Calu3 (cell line): ENCODE results near the gene GPR176. TPM values are rescaled to one million over a fixed set of nuclear protein-coding genes. Genes with fewer than 3 reads are reported as not detected.
A peak's percentile ranks its signal among the peaks of the same experiment; 100 is the strongest.

Experiments
- BruUV-seq: library from RNA; stranded (reverse); fragments of 400-500 nt; replicated peaks from 2 replicates; lab custom pipeline; 2021; lab: Mats Ljungman, UMichigan
- CTCF ChIA-PET: fragments of 300-600 bp; sonication (Branson Sonifier 250); formaldehyde crosslinking; loops from one replicate; lab custom pipeline; 2022; ENCODE audit warnings: antibody characterized with exemption; lab: Charles Lee
- DNase-seq: peaks from one replicate; pipeline ENCODE4 v3.0.0; 2022
- H3K27ac Mint-ChIP-seq: one replicate; pipeline ENCODE4 v1.8.0; 2022; ENCODE audit warnings: mixed read lengths; ENCODE audit not compliant: unreplicated experiment
- H3K27me3 Mint-ChIP-seq: one replicate; pipeline ENCODE4 v1.8.0; 2022; ENCODE audit warnings: mixed read lengths; ENCODE audit not compliant: unreplicated experiment
- H3K36me3 Mint-ChIP-seq: one replicate; pipeline ENCODE4 v1.8.0; 2022; ENCODE audit warnings: mild to moderate bottlenecking, moderate library complexity, mixed read lengths; ENCODE audit not compliant: insufficient read depth, unreplicated experiment
- H3K4me1 Mint-ChIP-seq: one replicate; pipeline ENCODE4 v1.8.0; 2022; ENCODE audit warnings: mild to moderate bottlenecking, low read depth, mixed read lengths; ENCODE audit not compliant: unreplicated experiment
- H3K4me3 Mint-ChIP-seq: one replicate; pipeline ENCODE4 v1.8.0; 2022; ENCODE audit warnings: mild to moderate bottlenecking, low read depth, moderate library complexity, mixed read lengths; ENCODE audit not compliant: unreplicated experiment
- H3K9me3 Mint-ChIP-seq: one replicate; pipeline ENCODE4 v1.8.0; 2022; ENCODE audit warnings: low read depth, mixed read lengths; ENCODE audit not compliant: unreplicated experiment
- CTCF ChIP-seq: fragments of 200-600 bp; IDR thresholded peaks from one replicate; pipeline ENCODE4 v1.8.0; 2022; ENCODE audit warnings: antibody characterized with exemption; ENCODE audit not compliant: unreplicated experiment
- intact Hi-C: fragments of 100-400 bp; cut with micrococcal nuclease; formaldehyde crosslinking; loops from one replicate; pipeline ENCODE4 v1.10.0; 2022; ENCODE audit not compliant: unreplicated experiment
- total RNA-seq: library from RNA; stranded (reverse); gene quantifications from 2 replicates; pipeline ENCODE4 v1.2.3, GENCODE V29; 2022

Gene GPR176
- total RNA-seq, 1 experiment from 2014 or later: 10.2 TPM

DNA sequence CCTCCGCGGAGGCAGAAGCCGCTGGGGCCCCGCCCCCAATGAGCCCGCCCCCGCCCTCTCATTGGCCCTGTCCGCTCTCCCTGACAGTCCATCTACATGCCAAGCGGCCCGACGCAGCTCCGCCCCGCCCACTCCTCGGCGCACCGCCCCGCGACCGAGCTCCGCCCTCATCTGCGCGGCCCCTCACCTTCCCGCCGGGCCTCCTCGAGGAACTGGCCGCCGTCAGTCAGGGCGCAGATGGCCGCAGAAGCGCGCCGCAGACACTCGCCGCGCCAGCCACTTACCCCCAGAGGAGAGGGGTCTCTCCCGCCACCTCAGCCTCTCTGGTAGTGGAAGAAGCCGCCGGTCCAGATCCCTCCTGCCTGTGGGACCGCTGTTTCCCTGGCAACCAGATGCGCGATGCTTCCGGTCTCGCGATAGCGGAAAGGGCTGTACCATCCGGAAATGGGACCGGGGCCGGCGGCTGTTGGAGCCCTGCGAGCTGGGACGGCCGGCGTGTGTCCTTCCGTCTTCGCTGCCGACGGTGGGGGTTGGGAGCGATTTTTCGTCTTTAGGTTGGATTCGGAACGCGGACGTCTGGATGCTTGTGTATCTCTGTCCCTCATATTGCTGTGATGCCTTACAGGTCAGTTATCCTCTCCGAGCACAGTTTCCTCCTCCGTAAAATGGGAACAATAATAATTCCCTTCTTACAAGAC lies 137.5 kb downstream of the GPR176 start, which contains the start of gene FSIP1:
FSIP1 (minus strand) TSS at position 401 of the 698 bp plus-strand sequence. CDS start 6,317 bp downstream, outside the sequence.
- no TSS peak for BruUV-seq
- peaks cover 11% of the 10 kb centered on the region for H3K4me1 Mint-ChIP-seq
- peak within 1 kb of the TSS; percentile 83 for H3K4me3 Mint-ChIP-seq
- H3K36me3 Mint-ChIP-seq: peaks cover 16% of the 10 kb centered on the region
- CTCF ChIA-PET: interaction anchor here (0.6 kb wide), 2 partner anchors 105 to 151 kb away, joined by 3 read pairs; no protein-coding TSS in a partner anchor
- intact Hi-C loops: loop anchor here (10.0 kb wide), 1 partner anchor 192 kb away; no protein-coding TSS in a partner anchor
- H3K9me3 Mint-ChIP-seq: no peaks in the 10 kb centered on the region
- TF ChIP-seq CTCF: no peak
- peak; percentile 91 for DNase-seq
- no peaks in the 10 kb centered on the region for H3K27me3 Mint-ChIP-seq
- peak within 1 kb of the TSS; percentile 24 for H3K27ac Mint-ChIP-seq

- no peaks in the 10 kb centered on the region for H3K27me3 Mint-ChIP-seq
- peaks cover 18% of the 10 kb centered on the region for H3K4me1 Mint-ChIP-seq
- CTCF ChIA-PET: no interaction called here
- no peak for TF ChIP-seq CTCF
- peaks cover 16% of the 10 kb centered on the region for H3K36me3 Mint-ChIP-seq
- no peaks in the 10 kb centered on the region for H3K9me3 Mint-ChIP-seq
- no TSS peak for BruUV-seq
- H3K27ac Mint-ChIP-seq: no peak overlapping the region
- intact Hi-C loops: loop anchor here (10.0 kb wide), 1 partner anchor 193 kb away; no protein-coding TSS in a partner anchor
- H3K4me3 Mint-ChIP-seq: peak overlapping the region; percentile 83
- no peak for DNase-seq
Measured at GRCh38 chr15:39781967-39782302, 138.1 kb downstream of the GPR176 start.

DNA sequence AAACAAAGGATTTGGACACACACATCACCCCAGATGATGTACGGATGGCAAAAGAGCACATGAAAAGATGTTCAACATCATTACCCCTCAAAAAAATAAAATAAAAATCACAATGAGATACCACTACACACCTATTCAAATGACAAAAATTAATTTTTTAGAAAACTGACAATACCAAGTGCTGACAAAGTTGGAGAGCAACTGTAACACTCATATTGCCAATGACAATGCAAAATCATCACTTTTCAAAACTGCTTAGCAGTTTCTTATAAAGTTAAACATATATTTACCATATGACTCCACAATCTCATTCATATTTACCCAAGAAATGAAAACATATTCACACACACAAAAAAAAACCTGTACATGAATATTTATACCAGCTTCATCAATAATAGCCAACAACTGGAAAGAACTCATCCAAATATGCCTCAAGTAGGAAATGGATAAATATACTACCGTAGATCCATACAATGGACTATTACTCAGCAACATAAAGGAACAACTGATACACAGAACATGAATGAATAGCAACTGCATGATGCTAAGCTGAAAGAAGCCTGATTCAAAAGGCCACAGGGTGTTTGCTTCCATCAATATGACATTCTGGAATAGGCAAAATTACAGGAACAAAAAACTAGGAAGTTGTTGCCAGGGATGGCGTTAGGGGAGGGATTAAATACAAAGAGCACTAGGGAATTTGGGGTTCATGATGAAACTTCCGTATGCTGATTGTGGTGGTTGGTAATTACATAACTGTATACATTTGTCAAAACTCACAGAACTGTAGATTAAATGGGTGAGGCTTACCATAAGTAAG lies 138.7 kb downstream of the GPR176 start:
- TF ChIP-seq CTCF: no peak
- H3K4me3 Mint-ChIP-seq: no peak overlapping the region
- BruUV-seq: no TSS peak
- intact Hi-C loops: loop anchor here (10.0 kb wide), 1 partner anchor 193 kb away; no protein-coding TSS in a partner anchor
- DNase-seq: no peak
- CTCF ChIA-PET: no interaction called here
- no peaks in the 10 kb centered on the region for H3K9me3 Mint-ChIP-seq
- H3K27me3 Mint-ChIP-seq: no peaks in the 10 kb centered on the region
- H3K36me3 Mint-ChIP-seq: peaks cover 16% of the 10 kb centered on the region
- peaks cover 19% of the 10 kb centered on the region for H3K4me1 Mint-ChIP-seq
- no peak overlapping the region for H3K27ac Mint-ChIP-seq

DNA sequence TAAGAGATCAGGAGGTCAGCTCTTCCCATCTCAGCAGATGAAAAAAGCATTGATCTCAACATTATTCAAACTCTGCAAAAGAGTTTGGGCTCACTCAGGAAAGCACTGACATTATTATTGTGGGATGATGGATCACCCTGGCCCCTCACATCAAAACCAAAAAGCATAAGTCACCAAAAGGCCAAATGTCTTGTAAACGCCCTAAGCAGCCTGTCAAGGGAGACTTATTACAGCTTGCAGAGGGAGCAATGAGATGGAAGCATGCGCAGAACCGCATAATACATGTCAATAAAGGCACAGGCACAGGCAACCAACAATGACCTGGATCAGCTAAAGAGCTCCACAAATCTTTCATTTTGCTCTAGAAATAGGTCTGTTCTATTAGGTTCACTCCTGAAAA lies 142.0 kb downstream of the GPR176 start:
- CTCF ChIA-PET: no interaction called here
- Mint-ChIP-seq H3K4me3 (no peak overlapping the region), H3K36me3 (peaks cover 5% of the 10 kb centered on the region), H3K9me3 (no peaks in the 10 kb centered on the region), H3K27ac (no peak overlapping the region), H3K4me1 (peaks cover 8% of the 10 kb centered on the region), H3K27me3 (no peaks in the 10 kb centered on the region)
- BruUV-seq: no TSS peak
- intact Hi-C loops: no loop called here
- TF ChIP-seq CTCF: no peak
- DNase-seq: no peak
